ENCODE results near the gene AQP3. TPM values are rescaled to one million over a fixed set of nuclear protein-coding genes. Genes with fewer than 3 reads are reported as not detected.

AQP3 gene
- total and polyA plus RNA-seq, 2 of the 4 experiments (the other 2 are of a cell fraction), result 3.8 to 12.2 TPM

- CTCF ChIA-PET, result interaction anchor here (0.6 to 1.7 kb wide), 13 partner anchors 8 to 876 kb away, joined by 3 to 6 read pairs (median 3); no protein-coding TSS in a partner anchor
- POLR2A ChIA-PET (ENCODE audit: unreplicated experiment), result interaction anchor here (0.6 kb wide), 1 partner anchor 372 kb away, joined by 14 read pairs; no protein-coding TSS in a partner anchor
- Histone ChIP-seq H3K9ac (ENCODE audit: low read depth, low read length) (no peak overlapping the region), H3K4me3 (ENCODE audit: insufficient read depth, low read depth, low read length) (no peak overlapping the region), H2AK5ac (ENCODE audit: low read depth, low read length) (no peak overlapping the region), H2BK20ac (ENCODE audit: low read depth, low read length) (no peak overlapping the region), H2AFZ (replicated peaks; ENCODE audit: low read length, poor library complexity) (peak overlapping the region; percentile 6), H3K4ac (ENCODE audit: low read depth, low read length) (no peak overlapping the region), H3K18ac (ENCODE audit: low read depth, low read length) (no peak overlapping the region), H2BK15ac (ENCODE audit: low read depth, low read length) (no peak overlapping the region), H3K56ac (ENCODE audit: extremely low read depth, insufficient read depth, low read length) (no peak overlapping the region), H3K79me1 (ENCODE audit: low read depth in 1 of 2, low read length in 2 of 2) (peaks cover 0 to 16% of the 10 kb centered on the region in 2 experiments; a peak in 1 of 4 replicates), H2BK5ac (ENCODE audit: low read depth, low read length, poor library complexity, severe bottlenecking) (no peak overlapping the region), H4K5ac (ENCODE audit: low read depth, low read length) (no peak overlapping the region), H3K36me3 (ENCODE audit: control insufficient read depth, insufficient read depth, low read length) (peaks cover 91% of the 10 kb centered on the region), H3K14ac (replicated peaks; ENCODE audit: low read depth, low read length) (no peak overlapping the region), H3K27me3 (ENCODE audit: control insufficient read depth, insufficient read depth, low read length) (no peaks in the 10 kb centered on the region), H3K4me2 (ENCODE audit: low read depth, low read length) (no peak overlapping the region), H4K91ac (ENCODE audit: insufficient read depth, low read depth, low read length) (no peak overlapping the region), H4K8ac (ENCODE audit: low read depth in 2 of 2, low read length in 2 of 2) (no peak overlapping the region), H4K20me1 (ENCODE audit: insufficient read depth, low read length) (peaks cover 10% of the 10 kb centered on the region), H3K4me1 (ENCODE audit: control insufficient read depth, insufficient read depth, low read length) (no peaks in the 10 kb centered on the region), H3K9me1 (ENCODE audit: insufficient read depth, low read length) (no peaks in the 10 kb centered on the region), H3K23ac (ENCODE audit: low read depth, low read length) (no peak overlapping the region), H2AK9ac (replicated peaks; ENCODE audit: low read depth, low read length, poor library complexity) (no peak overlapping the region), H2BK120ac (ENCODE audit: low read depth, low read length) (no peak overlapping the region), H3K27ac (ENCODE audit: insufficient read depth, low read length) (no peak overlapping the region), H3K9me3 (ENCODE audit: control insufficient read depth, insufficient read depth, low read length) (no peaks in the 10 kb centered on the region)
- no TSS peak for BruUV-seq (replicated peaks)
- in situ Hi-C loops (cut with MboI; ENCODE audit: low sequenced_read_pairs) (loop anchor here (5.0 kb wide), 2 partner anchors 94 to 174 kb away; partner anchors contain the start of gene NFX1), intact Hi-C loops (cut with micrococcal nuclease) (loop anchor here (1.0 to 2.0 kb wide), 3 partner anchors 63 to 179 kb away; partner anchors contain the start of gene AQP7), dilution Hi-C loops (cut with HindIII; ENCODE audit: low sequenced_read_pairs, unreplicated experiment) (loop anchor here (25.0 kb wide), 1 partner anchor 179 kb away; the partner anchor contains the start of gene NFX1)
- ATAC-seq (ENCODE audit: low read depth) (no peak), DNase-seq (no peak)
- WGBS, 2 experiments (ENCODE audit: extremely low coverage in 2 of 2, insufficient read length in 1 of 2), result 95% methylated on average over 6 of the region's 27 CpGs; no CpG with 5 or more reads in 1 of the 2 experiments
- TF ChIP-seq RCOR1 (IDR thresholded peaks at IDR 0.05; ENCODE audit: insufficient replicate concordance, low read length) (no peak), FOS (IDR thresholded peaks at IDR 0.05; ENCODE audit: low read depth, low read length) (no peak), CTCF (conservative IDR thresholded peaks at IDR 0.05; ENCODE audit: low read depth, low read length) (no peak), RAD21 (IDR thresholded peaks at IDR 0.05; ENCODE audit: low read length) (no peak), POLR2A (IDR thresholded peaks at IDR 0.05; ENCODE audit: low read depth, low read length) (no peak)
Measured at GRCh38 chr9:33465596-33466564, 18.5 kb upstream of the AQP3 start.
